NCI-H1105 (cell line): ENCODE results near the gene ORM1.
"Not testable (repeated sequence)": the region's sequence is repeated elsewhere in the genome, so short reads cannot be mapped to it uniquely, and the experiment has no call there.

ENCODE experiments used
- DNase-seq: peaks from one replicate; lab custom pipeline; 2025; lab: John Stamatoyannopoulos, UW

ORM1 gene

GRCh38 chr9:114322831-114323531, at the start of gene ORM1:
Gene ORM1, plus strand, starts transcription at chr9:114323098. Its CDS starts 36 bp downstream, at chr9:114323134.
- DNase-seq: not testable (repeated sequence)

- no peak for DNase-seq
Measured at GRCh38 chr9:114273461-114273881, 49.4 kb upstream of the ORM1 start.

GRCh38 chr9:114274217-114274616, 48.7 kb upstream of the ORM1 start:
- no peak for DNase-seq

- no peak for DNase-seq
Measured at GRCh38 chr9:114275246-114276004, 47.5 kb upstream of the ORM1 start.

- no peak for DNase-seq
Measured at GRCh38 chr9:114276908-114277821, 45.7 kb upstream of the ORM1 start.

- no peak for DNase-seq
Measured at GRCh38 chr9:114278356-114278755, 44.5 kb upstream of the ORM1 start.

GRCh38 chr9:114278881-114279570, 43.9 kb upstream of the ORM1 start:
- DNase-seq: no peak

GRCh38 chr9:114279693-114280092, 43.2 kb upstream of the ORM1 start:
- DNase-seq: no peak

- no peak for DNase-seq
Measured at GRCh38 chr9:114280636-114281472, 42.0 kb upstream of the ORM1 start.

GRCh38 chr9:114281473-114282103, 41.3 kb upstream of the ORM1 start:
- no peak for DNase-seq

- DNase-seq: no peak
Measured at GRCh38 chr9:114282104-114282485, 40.8 kb upstream of the ORM1 start.

GRCh38 chr9:114282507-114282906, 40.4 kb upstream of the ORM1 start:
- no peak for DNase-seq

GRCh38 chr9:114282926-114283325, 40.0 kb upstream of the ORM1 start:
- no peak for DNase-seq

- DNase-seq: no peak
Measured at GRCh38 chr9:114283551-114284111, 39.3 kb upstream of the ORM1 start.

- no peak for DNase-seq
Measured at GRCh38 chr9:114284316-114285060, 38.4 kb upstream of the ORM1 start.

GRCh38 chr9:114285166-114285867, 37.6 kb upstream of the ORM1 start:
- DNase-seq: no peak

- no peak for DNase-seq
Measured at GRCh38 chr9:114286146-114286679, 36.7 kb upstream of the ORM1 start.

- no peak for DNase-seq
Measured at GRCh38 chr9:114287001-114287762, 35.7 kb upstream of the ORM1 start.
